HepG2 (cell line): ENCODE results near the gene CACNA1C. TPM values are rescaled to one million over a fixed set of nuclear protein-coding genes. Genes with fewer than 3 reads are reported as not detected.

ENCODE experiments used
- ATAC-seq: fragments of 200-7000 bp; cut with Tn5 transposase; 3 replicates; pipeline ENCODE4 v1.9.1; 2020; ENCODE audit warnings: mild to moderate bottlenecking, moderate library complexity
- BruUV-seq: library from RNA; stranded (reverse); fragments of 400-500 nt; replicated peaks from 2 replicates; lab custom pipeline; 2021; lab: Mats Ljungman, UMichigan
- CTCF ChIA-PET: fragments of 300-600 bp; formaldehyde crosslinking; extraction: SDS; loops from one replicate; lab custom pipeline; 2021; ENCODE audit warnings: low total read pairs, inconsistent platforms, low intra/inter-chr PET ratio; lab: Yijun Ruan, JAX
- POLR2A ChIA-PET: fragments of 350-600 bp; sonication (Branson Sonifier 250); formaldehyde crosslinking; loops from one replicate; lab custom pipeline; 2020; ENCODE audit warnings: antibody characterized with exemption, inconsistent platforms; lab: Yijun Ruan, JAX
- DNase-seq: peaks from one replicate; pipeline ENCODE4 v3.0.0-alpha.2; 2015; ENCODE audit warnings: low spot score
- FAIRE-seq: peaks from 3 replicates; lab custom pipeline; 2011; peaks lifted over from hg19 to GRCh38; lab: Jason Lieb, UNC
- H2AFZ ChIP-seq: one replicate; pipeline ENCODE4 v1.6.1; 2011; ENCODE audit warnings: low read length, inconsistent platforms
- H3K27ac ChIP-seq: fragments of 300-600 bp; 3 replicates; pipeline ENCODE4 v1.8.0; 2011; ENCODE audit warnings: mixed run types, mild to moderate bottlenecking, mixed read lengths, low read length, inconsistent platforms; ENCODE audit not compliant: insufficient read depth; ENCODE audit errors: extremely low read length
- H3K27me3 ChIP-seq, 2 experiments: fragments of 200-600 bp in 1 of 2; 2 replicates in 1 of 2; 3 replicates in 1 of 2; pipeline versions ENCODE4 v1.6.0 to v1.8.0; 2011; ENCODE audit warnings: low read length in 2 of 2, mild to moderate bottlenecking in 2 of 2, moderate library complexity in 2 of 2, inconsistent platforms in 1 of 2; ENCODE audit not compliant: insufficient read depth in 2 of 2, control insufficient read depth in 1 of 2
- H3K36me3 ChIP-seq, 2 experiments: fragments of 200-600 bp in 1 of 2; replicated peaks in 1 of 2; 2 replicates in 1 of 2; 3 replicates in 1 of 2; pipeline versions ENCODE4 v1.5.1 to v1.8.0; 2011; ENCODE audit warnings: low read length in 2 of 2, inconsistent platforms in 1 of 2; ENCODE audit not compliant: insufficient read depth in 2 of 2, control insufficient read depth in 1 of 2
- H3K4me1 ChIP-seq: 2 replicates; pipeline ENCODE4 v1.5.1; 2012; ENCODE audit warnings: low read length, inconsistent platforms; ENCODE audit not compliant: insufficient read depth
- H3K4me2 ChIP-seq: 2 replicates; pipeline ENCODE4 v1.6.0; 2011; ENCODE audit warnings: low read depth, low read length, inconsistent platforms
- H3K4me3 ChIP-seq, 3 experiments: fragments of 200-600 bp in 1 of 3; sonication (generic), shearing (Covaris generic) in 1 of 3; replicated peaks in 1 of 3; 2 replicates each; pipeline ENCODE4 v1.5.1; 2011 to 2016; ENCODE audit warnings: low read length in 3 of 3, inconsistent platforms in 2 of 3, low read depth in 2 of 3, mild to moderate bottlenecking in 2 of 3, control low read depth in 1 of 3, mixed read lengths in 1 of 3; ENCODE audit not compliant: insufficient read depth in 1 of 3
- H3K79me2 ChIP-seq: one replicate; pipeline ENCODE4 v1.6.1; 2011; ENCODE audit warnings: low read length, inconsistent platforms; ENCODE audit not compliant: insufficient read depth
- H3K9ac ChIP-seq: 2 replicates; pipeline ENCODE4 v1.6.0; 2011; ENCODE audit warnings: mild to moderate bottlenecking, low read depth, low read length, inconsistent platforms; ENCODE audit not compliant: insufficient read depth
- H3K9me3 ChIP-seq: 2 replicates; pipeline ENCODE4 v1.5.1; 2012; ENCODE audit warnings: mild to moderate bottlenecking, low read length
- H4K20me1 ChIP-seq: 2 replicates; pipeline ENCODE4 v1.6.0; 2011; ENCODE audit warnings: inconsistent platforms, mild to moderate bottlenecking, low read length, moderate library complexity; ENCODE audit not compliant: insufficient read depth
- HOXA7 ChIP-seq: sonication (generic); formaldehyde crosslinking; IDR thresholded peaks from 2 replicates; pipeline ENCODE4 v1.8.1; 2022; ENCODE audit warnings: mild to moderate bottlenecking, missing genetic modification reagents, moderate library complexity
- JUNB ChIP-seq: sonication (generic); formaldehyde crosslinking; IDR thresholded peaks from 2 replicates; pipeline ENCODE4 v1.8.0; 2022; ENCODE audit warnings: missing genetic modification reagents, mild to moderate bottlenecking, borderline replicate concordance
- MTA1 ChIP-seq: sonication (generic); formaldehyde crosslinking; IDR thresholded peaks from 2 replicates; pipeline ENCODE4 v1.4.0; 2020; ENCODE audit warnings: missing genetic modification reagents, mild to moderate bottlenecking, borderline replicate concordance
- PHF21A ChIP-seq: sonication (generic); formaldehyde crosslinking; IDR thresholded peaks from 2 replicates; pipeline ENCODE4 v1.5.0; 2020; ENCODE audit warnings: mild to moderate bottlenecking, missing genetic modification reagents
- PHF8 ChIP-seq: sonication (generic); formaldehyde crosslinking; IDR thresholded peaks from 2 replicates; pipeline ENCODE4 v1.5.0; 2020; ENCODE audit warnings: missing genetic modification reagents
- REPIN1 ChIP-seq: sonication (generic); formaldehyde crosslinking; IDR thresholded peaks from 2 replicates; pipeline ENCODE4 v1.8.0; 2022; ENCODE audit warnings: missing genetic modification reagents, low read depth, mild to moderate bottlenecking, borderline replicate concordance
- ZNF317 ChIP-seq: sonication (generic); formaldehyde crosslinking; IDR thresholded peaks from 2 replicates; pipeline ENCODE4 v1.5.0; 2020; ENCODE audit warnings: mild to moderate bottlenecking, missing genetic modification reagents
- ZNF44 ChIP-seq: sonication (generic); formaldehyde crosslinking; IDR thresholded peaks from 2 replicates; pipeline ENCODE4 v1.5.1; 2020; ENCODE audit warnings: mild to moderate bottlenecking, missing genetic modification reagents
- ZNF501 ChIP-seq: sonication (generic); formaldehyde crosslinking; IDR thresholded peaks from 2 replicates; pipeline ENCODE4 v1.5.1; 2020; ENCODE audit warnings: mild to moderate bottlenecking, moderate library complexity, missing genetic modification reagents
- ZNF615 ChIP-seq: sonication (generic); formaldehyde crosslinking; IDR thresholded peaks from 2 replicates; pipeline ENCODE4 v1.5.0; 2020; ENCODE audit warnings: mild to moderate bottlenecking, missing genetic modification reagents, borderline replicate concordance
- ZNF720 ChIP-seq: sonication (generic); formaldehyde crosslinking; IDR thresholded peaks from 2 replicates; pipeline ENCODE4 v1.4.0; 2020; ENCODE audit warnings: missing genetic modification reagents
- WGBS: methylation state at CpG from one replicate; pipeline ENCODE4 v1.1.6; 2017; ENCODE audit warnings: low lambda C conversion rate; 5-methylcytosine and 5-hydroxymethylcytosine counted together
- in situ Hi-C: cut with HindIII; loops from 2 replicates; pipeline ENCODE4 v1.10.0; 2017; ENCODE audit warnings: low pct_unique_long_range_greater_than_20kb; ENCODE audit not compliant: extremely low pct_ligation_motif_present
- intact Hi-C: fragments of 100-400 bp; cut with micrococcal nuclease; formaldehyde crosslinking; loops from one replicate; pipeline ENCODE4 v1.10.0; 2022; ENCODE audit not compliant: unreplicated experiment
- polyA plus RNA-seq, 8 experiments: library from polyadenylated mRNA; depleted of rRNA in 3 of 8; stranded (reverse) in 7 of 8; unstranded in 1 of 8; fragments of >200 nt; fragmentation: Illumina TruSeq in 4 of 8; extraction: Trizol in 4 of 8; gene quantifications; 2 replicates each; pipeline versions ENCODE4 v1.2.1 to v1.2.3, GENCODE V29; 2011 to 2016; ENCODE audit warnings: low read depth in 4 of 8, missing spikeins in 1 of 8, mixed read lengths in 1 of 8; ENCODE audit not compliant: insufficient read depth in 1 of 8
- total RNA-seq, 5 experiments: library from RNA; depleted of rRNA; stranded (reverse); fragments of >200 nt; fragmentation: Illumina TruSeq; extraction: Trizol; gene quantifications; 2 replicates each; pipeline ENCODE4 v1.2.3, GENCODE V29; 2016; ENCODE audit warnings: low read depth in 1 of 5
- TF ChIP-seq, protein P1 (sequence below): sonication (generic); formaldehyde crosslinking; IDR thresholded peaks from 2 replicates; pipeline ENCODE4 v1.4.0; 2020; ENCODE audit warnings: missing genetic modification reagents
- TF ChIP-seq, protein P2 (sequence below), 2 experiments: sonication (generic) in 1 of 2; formaldehyde crosslinking in 1 of 2; IDR thresholded peaks; 2 replicates each; pipeline versions ENCODE4 v1.4.0 to v1.6.1; 2018 to 2020; ENCODE audit warnings: missing genetic modification reagents in 2 of 2, borderline replicate concordance in 1 of 2, low read depth in 1 of 2, mild to moderate bottlenecking in 1 of 2, missing biosample characterization in 1 of 2

Gene CACNA1C
- total and polyA plus RNA-seq, 2 of the 13 experiments (the other 11 are each of a cell fraction or from before 2014, with no cell fraction given), result not detected

DNA sequence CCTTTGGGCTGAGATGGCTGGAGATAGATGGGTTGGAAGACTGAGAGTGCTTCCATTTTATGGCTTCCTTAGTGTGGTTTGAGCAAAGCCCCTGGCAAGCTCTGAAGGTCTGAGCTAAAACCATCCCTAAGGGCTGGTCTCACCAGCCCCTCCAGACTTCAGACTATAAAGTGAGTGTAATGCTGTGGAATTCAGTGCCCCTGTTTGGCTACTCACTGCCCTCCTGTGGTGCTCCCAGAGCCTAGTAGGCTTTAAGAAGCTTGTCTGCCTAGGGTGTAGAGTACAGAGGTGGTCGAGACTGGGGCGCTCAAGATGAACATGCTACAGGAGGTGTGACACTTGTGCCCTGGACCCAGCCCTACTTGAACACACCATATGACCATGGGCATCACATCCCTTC lies 495.3 kb downstream of the CACNA1C start:
- Histone ChIP-seq H3K4me1 (no peaks in the 10 kb centered on the region), H3K27ac (no peak overlapping the region), H3K27me3 (peaks cover 7 to 34% of the 10 kb centered on the region in 2 experiments), H3K36me3 (no peaks in the 10 kb centered on the region), H4K20me1 (no peaks in the 10 kb centered on the region), H2AFZ (no peak overlapping the region), H3K4me3 (no peak overlapping the region), H3K9ac (no peak overlapping the region), H3K79me2 (no peaks in the 10 kb centered on the region), H3K4me2 (no peak overlapping the region), H3K9me3 (no peaks in the 10 kb centered on the region)
- no peak for FAIRE-seq
- in situ Hi-C loops (no loop called here), intact Hi-C loops (no loop called here)
- TF ChIP-seq PHF21A (no peak), ZNF501 (CRISPR knock-in tag) (no peak), ZNF615 (CRISPR knock-in tag) (no peak), PHF8 (CRISPR knock-in tag) (no peak), REPIN1 (CRISPR knock-in tag) (no peak)
- CTCF ChIA-PET, result no interaction called here
- WGBS, result 0% methylated on average over 1 of the region's 2 CpGs
- BruUV-seq, result no TSS peak
- no peak for DNase-seq
- no peak for ATAC-seq
- POLR2A ChIA-PET, result no interaction called here

DNA sequence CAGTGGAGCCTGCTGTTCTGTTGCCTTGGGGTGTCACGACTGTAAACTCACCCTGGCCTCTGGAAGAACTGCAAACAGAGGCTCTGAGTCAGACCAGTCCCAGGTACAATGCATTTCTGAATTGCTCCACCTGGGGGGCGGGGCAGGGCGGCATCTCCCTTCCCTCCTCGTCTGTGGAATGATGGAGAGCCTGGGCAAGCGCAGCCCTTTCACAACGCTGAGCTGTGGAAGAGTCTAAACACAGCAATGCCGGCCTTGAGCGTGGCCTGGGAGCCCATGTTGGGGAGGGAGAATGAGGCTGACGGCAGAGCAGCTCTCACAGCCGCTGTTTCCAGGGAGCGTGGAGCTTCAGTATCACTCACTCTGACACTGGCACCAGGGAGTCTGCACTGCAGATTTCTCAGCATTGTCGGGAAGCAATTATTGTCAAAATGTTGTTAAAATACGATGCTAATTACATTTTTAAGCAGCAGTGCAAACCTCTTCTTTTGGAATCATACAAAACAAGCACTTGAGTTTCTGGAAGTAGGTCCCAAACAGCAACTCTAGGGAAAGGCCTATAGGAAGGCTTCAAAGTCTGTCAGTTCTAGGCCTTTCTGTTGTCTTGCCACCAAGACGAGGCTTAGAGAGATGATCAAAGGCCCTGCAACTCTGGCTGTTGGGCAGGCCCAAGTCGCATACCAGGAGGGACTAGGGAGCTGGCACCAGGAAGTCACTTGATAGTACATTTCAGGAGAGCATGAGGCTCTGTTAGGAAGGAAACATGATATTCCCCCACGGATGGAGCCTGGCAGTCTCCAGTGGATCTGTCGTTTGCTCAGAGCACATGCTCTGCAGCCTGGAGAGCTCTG lies 498.0 kb downstream of the CACNA1C start:
- FAIRE-seq (no peak), DNase-seq (no peak), ATAC-seq (no peak; the same call in 2 of the 3 replicates)
- Histone ChIP-seq H4K20me1 (no peaks in the 10 kb centered on the region), H3K9ac (no peak overlapping the region), H3K4me3 (no peak overlapping the region), H2AFZ (no peak overlapping the region), H3K4me1 (no peaks in the 10 kb centered on the region), H3K79me2 (no peaks in the 10 kb centered on the region), H3K36me3 (no peaks in the 10 kb centered on the region), H3K4me2 (no peak overlapping the region), H3K9me3 (no peaks in the 10 kb centered on the region), H3K27me3 (peaks cover 8 to 59% of the 10 kb centered on the region in 2 experiments), H3K27ac (no peak overlapping the region)
- ChIA-PET POLR2A (no interaction called here), CTCF (no interaction called here)
- in situ Hi-C loops (no loop called here), intact Hi-C loops (no loop called here)
- WGBS, result 13% methylated on average over 7 of the region's 17 CpGs
- BruUV-seq, result no TSS peak
- TF ChIP-seq ZNF317 (CRISPR knock-in tag) (no peak), JUNB (CRISPR knock-in tag) (no peak), ZNF44 (CRISPR knock-in tag) (no peak), HOXA7 (no peak), ZNF720 (CRISPR knock-in tag) (no peak), MTA1 (CRISPR knock-in tag) (no peak)
- TF ChIP-seq, protein P1, sequence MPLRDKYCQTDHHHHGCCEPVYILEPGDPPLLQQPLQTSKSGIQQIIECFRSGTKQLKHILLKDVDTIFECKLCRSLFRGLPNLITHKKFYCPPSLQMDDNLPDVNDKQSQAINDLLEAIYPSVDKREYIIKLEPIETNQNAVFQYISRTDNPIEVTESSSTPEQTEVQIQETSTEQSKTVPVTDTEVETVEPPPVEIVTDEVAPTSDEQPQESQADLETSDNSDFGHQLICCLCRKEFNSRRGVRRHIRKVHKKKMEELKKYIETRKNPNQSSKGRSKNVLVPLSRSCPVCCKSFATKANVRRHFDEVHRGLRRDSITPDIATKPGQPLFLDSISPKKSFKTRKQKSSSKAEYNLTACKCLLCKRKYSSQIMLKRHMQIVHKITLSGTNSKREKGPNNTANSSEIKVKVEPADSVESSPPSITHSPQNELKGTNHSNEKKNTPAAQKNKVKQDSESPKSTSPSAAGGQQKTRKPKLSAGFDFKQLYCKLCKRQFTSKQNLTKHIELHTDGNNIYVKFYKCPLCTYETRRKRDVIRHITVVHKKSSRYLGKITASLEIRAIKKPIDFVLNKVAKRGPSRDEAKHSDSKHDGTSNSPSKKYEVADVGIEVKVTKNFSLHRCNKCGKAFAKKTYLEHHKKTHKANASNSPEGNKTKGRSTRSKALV (CRISPR knock-in tag), result no peak
- TF ChIP-seq, protein P2, sequence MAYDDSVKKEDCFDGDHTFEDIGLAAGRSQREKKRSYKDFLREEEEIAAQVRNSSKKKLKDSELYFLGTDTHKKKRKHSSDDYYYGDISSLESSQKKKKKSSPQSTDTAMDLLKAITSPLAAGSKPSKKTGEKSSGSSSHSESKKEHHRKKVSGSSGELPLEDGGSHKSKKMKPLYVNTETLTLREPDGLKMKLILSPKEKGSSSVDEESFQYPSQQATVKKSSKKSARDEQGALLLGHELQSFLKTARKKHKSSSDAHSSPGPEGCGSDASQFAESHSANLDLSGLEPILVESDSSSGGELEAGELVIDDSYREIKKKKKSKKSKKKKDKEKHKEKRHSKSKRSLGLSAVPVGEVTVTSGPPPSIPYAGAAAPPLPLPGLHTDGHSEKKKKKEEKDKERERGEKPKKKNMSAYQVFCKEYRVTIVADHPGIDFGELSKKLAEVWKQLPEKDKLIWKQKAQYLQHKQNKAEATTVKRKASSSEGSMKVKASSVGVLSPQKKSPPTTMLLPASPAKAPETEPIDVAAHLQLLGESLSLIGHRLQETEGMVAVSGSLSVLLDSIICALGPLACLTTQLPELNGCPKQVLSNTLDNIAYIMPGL (CRISPR knock-in tag; IDR thresholded peaks at IDR 0.05; ENCODE audit: borderline replicate concordance in 1 of 2, low read depth in 1 of 2), result no peak
